ENCODE measurements around the gene TPPP. TPM values are rescaled to one million over a fixed set of nuclear protein-coding genes. Genes with fewer than 3 reads are reported as not detected.
"Not testable (repeated sequence)": the region's sequence is repeated elsewhere in the genome, so short reads cannot be mapped to it uniquely, and the experiment has no call there.

The TPPP gene
- total and polyA plus RNA-seq, 2 experiments from 2014 or later: not detected

DNA sequence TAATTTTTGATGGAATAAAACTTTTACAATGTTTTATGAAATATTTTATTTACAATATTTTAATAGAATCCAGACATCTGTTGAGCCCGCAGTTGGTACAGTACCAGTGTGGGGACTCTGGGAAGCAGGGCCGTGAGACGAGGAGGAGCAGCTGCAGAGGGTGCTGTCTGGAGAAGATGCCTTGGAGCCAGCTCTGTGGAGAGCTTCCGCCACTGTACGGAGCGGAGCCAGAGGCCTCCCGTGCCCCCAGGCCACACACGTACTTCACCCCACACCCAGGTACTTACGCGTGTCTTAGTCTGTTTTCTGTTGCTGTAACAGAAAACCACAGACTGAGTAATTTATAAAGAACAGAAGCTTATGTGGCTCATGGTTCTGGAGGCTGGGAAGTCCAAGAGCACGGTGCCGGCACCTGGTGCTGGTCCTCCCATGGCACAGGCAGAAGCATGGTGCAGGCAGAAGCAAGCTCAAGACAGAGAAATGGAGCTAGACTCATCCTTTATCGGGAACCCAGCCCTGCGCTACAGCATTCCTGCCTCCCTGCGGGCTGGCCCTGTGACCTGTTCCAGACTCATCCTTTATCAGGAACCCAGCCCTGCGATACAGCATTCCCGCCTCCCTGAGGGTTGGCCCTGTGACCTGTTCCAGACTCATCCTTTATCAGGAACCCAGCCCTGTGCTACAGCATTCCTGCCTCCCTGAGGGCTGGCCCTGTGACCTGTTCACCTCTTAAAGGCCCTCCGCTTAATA is 57.7 kb downstream of the TPPP start:
- H3K9me3 ChIP-seq (ENCODE audit: low read depth): no peaks in the 10 kb centered on the region
- H2AFZ ChIP-seq: no peak overlapping the region
- H3K4me3 ChIP-seq: no peak overlapping the region
- no peaks in the 10 kb centered on the region for H3F3A ChIP-seq (ENCODE audit: insufficient read depth)
- no peak overlapping the region for H3K9ac ChIP-seq
- WGBS, 2 experiments (ENCODE audit: low coverage in 1 of 2, low lambda C conversion rate in 2 of 2, missing lambda C conversion rate in 2 of 2): 97 to 99% methylated on average over 18 of the region's 18 CpGs
- H3K27me3 ChIP-seq (replicated peaks; ENCODE audit: insufficient read depth): no peaks in the 10 kb centered on the region
- no peaks in the 10 kb centered on the region for H3K4me1 ChIP-seq (ENCODE audit: insufficient read depth)
- H3K4me2 ChIP-seq (ENCODE audit: unreplicated experiment): no peak overlapping the region
- in situ Hi-C loops (cut with MboI): no loop called here
- no peaks in the 10 kb centered on the region for H4K20me1 ChIP-seq (ENCODE audit: insufficient read depth)
- H3K27ac ChIP-seq: no peak overlapping the region
- H3K79me2 ChIP-seq (ENCODE audit: insufficient read depth): no peaks in the 10 kb centered on the region
- no peak for DNase-seq
- TF ChIP-seq EZH2 (IDR thresholded peaks at IDR 0.05; ENCODE audit: insufficient read depth, poor library complexity, severe bottlenecking) (no peak), EZH2phosphoT487 (IDR thresholded peaks at IDR 0.05; ENCODE audit: insufficient read depth, low read depth) (no peak)
- no peaks in the 10 kb centered on the region for H3K36me3 ChIP-seq (ENCODE audit: low read depth)
- no peaks in the 10 kb centered on the region for H3K9me2 ChIP-seq (ENCODE audit: insufficient read depth)

DNA sequence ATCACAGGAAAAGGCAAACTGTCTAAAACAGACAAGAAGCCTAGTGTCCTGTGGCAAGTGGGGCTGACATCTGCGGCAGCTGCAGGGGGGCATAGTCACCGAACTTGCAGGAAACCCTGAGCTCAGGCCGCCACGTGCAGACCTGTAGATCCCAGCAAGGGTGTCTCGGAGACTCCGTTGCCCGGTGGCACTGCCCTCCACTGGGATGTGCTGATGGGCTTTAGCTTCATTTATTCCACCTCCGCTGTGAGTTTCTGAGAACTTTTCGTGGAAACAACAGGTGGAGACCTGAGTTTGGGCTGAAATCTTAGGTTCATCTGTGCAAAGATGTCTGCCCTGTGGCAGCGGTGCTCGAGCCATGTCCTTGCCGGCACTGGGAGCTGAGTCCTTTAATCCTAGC is 59.0 kb downstream of the TPPP start:
- no peak overlapping the region for H3K9ac ChIP-seq
- H3K36me3 ChIP-seq (ENCODE audit: low read depth): no peaks in the 10 kb centered on the region
- in situ Hi-C loops (cut with MboI): no loop called here
- no peak overlapping the region for H3K27ac ChIP-seq
- no peak for TF ChIP-seq EZH2 (IDR thresholded peaks at IDR 0.05; ENCODE audit: insufficient read depth, poor library complexity, severe bottlenecking)
- TF ChIP-seq EZH2phosphoT487 (IDR thresholded peaks at IDR 0.05; ENCODE audit: insufficient read depth, low read depth): no peak
- no peak overlapping the region for H3K4me2 ChIP-seq (ENCODE audit: unreplicated experiment)
- H3K9me2 ChIP-seq (ENCODE audit: insufficient read depth): no peaks in the 10 kb centered on the region
- no peaks in the 10 kb centered on the region for H4K20me1 ChIP-seq (ENCODE audit: insufficient read depth)
- no peaks in the 10 kb centered on the region for H3K4me1 ChIP-seq (ENCODE audit: insufficient read depth)
- WGBS, 2 experiments (ENCODE audit: low coverage in 1 of 2, low lambda C conversion rate in 2 of 2, missing lambda C conversion rate in 2 of 2): 97 to 98% methylated on average over 12 of the region's 12 CpGs
- no peaks in the 10 kb centered on the region for H3K27me3 ChIP-seq (replicated peaks; ENCODE audit: insufficient read depth)
- H3K9me3 ChIP-seq (ENCODE audit: low read depth): no peaks in the 10 kb centered on the region
- no peak for DNase-seq
- H3K79me2 ChIP-seq (ENCODE audit: insufficient read depth): no peaks in the 10 kb centered on the region
- no peaks in the 10 kb centered on the region for H3F3A ChIP-seq (ENCODE audit: insufficient read depth)
- no peak overlapping the region for H2AFZ ChIP-seq
- no peak overlapping the region for H3K4me3 ChIP-seq

DNA sequence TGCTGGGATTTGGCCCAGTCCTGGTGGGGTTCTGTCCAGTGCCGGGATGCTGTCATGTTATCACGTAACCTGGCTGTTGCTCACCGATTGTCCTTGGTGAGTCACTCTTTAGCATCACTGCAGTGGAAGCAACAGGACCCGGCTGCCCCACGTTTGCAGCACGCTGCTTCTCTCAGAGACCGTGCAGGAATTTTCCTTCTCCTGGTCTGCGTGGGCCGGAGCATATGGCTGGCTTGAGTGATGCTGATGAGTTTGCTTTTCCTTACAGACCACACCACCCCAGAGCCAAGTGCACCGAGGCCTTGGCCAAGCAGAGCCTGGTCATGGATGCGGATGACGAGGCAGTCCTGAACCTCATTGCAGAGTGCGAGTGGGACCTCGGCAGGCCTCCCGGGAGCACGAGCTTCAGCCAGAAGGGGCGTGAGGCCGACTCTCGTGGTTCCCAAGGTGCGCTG is 59.6 kb downstream of the TPPP start:
- H2AFZ ChIP-seq: no peak overlapping the region
- no peaks in the 10 kb centered on the region for H3K4me1 ChIP-seq (ENCODE audit: insufficient read depth)
- no peaks in the 10 kb centered on the region for H3K27me3 ChIP-seq (replicated peaks; ENCODE audit: insufficient read depth)
- no peak overlapping the region for H3K4me2 ChIP-seq (ENCODE audit: unreplicated experiment)
- H3K9ac ChIP-seq: no peak overlapping the region
- H3K79me2 ChIP-seq (ENCODE audit: insufficient read depth): no peaks in the 10 kb centered on the region
- in situ Hi-C loops (cut with MboI): no loop called here
- TF ChIP-seq EZH2 (IDR thresholded peaks at IDR 0.05; ENCODE audit: insufficient read depth, poor library complexity, severe bottlenecking) (no peak), EZH2phosphoT487 (IDR thresholded peaks at IDR 0.05; ENCODE audit: insufficient read depth, low read depth) (no peak)
- WGBS, 2 experiments (ENCODE audit: low coverage in 1 of 2, low lambda C conversion rate in 2 of 2, missing lambda C conversion rate in 2 of 2): 80 to 83% methylated on average over 20 of the region's 20 CpGs
- H3K36me3 ChIP-seq (ENCODE audit: low read depth): no peaks in the 10 kb centered on the region
- H3K27ac ChIP-seq: no peak overlapping the region
- DNase-seq: peak; percentile 17
- H3K9me3 ChIP-seq (ENCODE audit: low read depth): no peaks in the 10 kb centered on the region
- H4K20me1 ChIP-seq (ENCODE audit: insufficient read depth): no peaks in the 10 kb centered on the region
- no peak overlapping the region for H3K4me3 ChIP-seq
- no peaks in the 10 kb centered on the region for H3K9me2 ChIP-seq (ENCODE audit: insufficient read depth)
- H3F3A ChIP-seq (ENCODE audit: insufficient read depth): no peaks in the 10 kb centered on the region

DNA sequence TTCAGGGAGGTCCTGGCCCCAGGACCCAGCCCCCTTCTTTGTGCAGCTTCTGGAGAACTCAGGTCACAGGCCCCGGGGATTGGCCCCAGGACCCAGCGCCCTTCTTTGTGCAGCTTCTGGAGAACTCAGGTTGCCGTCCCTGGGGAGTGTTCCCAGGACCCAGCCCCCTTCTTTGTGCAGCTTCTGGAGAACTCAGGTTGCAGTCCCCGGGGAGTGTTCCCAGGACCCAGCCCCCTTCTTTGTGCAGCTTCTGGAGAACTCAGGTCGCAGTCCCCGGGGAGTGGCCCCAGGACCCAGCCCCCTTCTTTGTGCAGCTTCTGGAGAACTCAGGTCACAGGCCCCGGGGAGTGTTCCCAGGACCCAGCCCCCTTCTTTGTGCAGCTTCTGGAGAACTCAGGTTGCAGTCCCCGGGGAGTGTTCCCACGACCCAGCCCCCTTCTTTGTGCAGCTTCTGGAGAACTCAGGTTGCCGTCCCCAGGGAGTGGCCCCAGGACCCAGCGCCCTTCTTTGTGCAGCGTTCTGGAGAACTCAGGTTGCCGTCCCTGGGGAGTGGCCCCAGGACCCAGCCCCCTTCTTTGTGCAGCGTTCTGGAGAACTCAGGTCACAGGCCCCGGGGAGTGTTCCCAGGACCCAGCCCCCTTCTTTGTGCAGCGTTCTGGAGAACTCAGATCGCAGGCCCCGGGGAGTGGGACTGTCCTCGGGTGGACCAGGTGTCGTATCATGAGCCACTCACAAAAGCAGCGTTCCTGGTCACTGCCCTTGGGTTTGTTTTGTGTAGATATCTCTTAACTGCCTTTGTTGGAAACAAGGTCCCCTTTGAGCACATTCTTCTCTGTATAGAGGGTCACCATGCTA is 64.6 kb downstream of the TPPP start:
- H3F3A ChIP-seq (ENCODE audit: insufficient read depth); H3K9me3 ChIP-seq (ENCODE audit: low read depth); H3K36me3 ChIP-seq (ENCODE audit: low read depth); H3K27me3 ChIP-seq (replicated peaks; ENCODE audit: insufficient read depth); in situ Hi-C loops (cut with MboI); DNase-seq; H3K9ac ChIP-seq; H4K20me1 ChIP-seq (ENCODE audit: insufficient read depth); H3K4me2 ChIP-seq (ENCODE audit: unreplicated experiment); H3K27ac ChIP-seq; H3K4me1 ChIP-seq (ENCODE audit: insufficient read depth); H3K79me2 ChIP-seq (ENCODE audit: insufficient read depth); H2AFZ ChIP-seq; H3K9me2 ChIP-seq (ENCODE audit: insufficient read depth); H3K4me3 ChIP-seq: not testable (repeated sequence)
- WGBS, 2 experiments (ENCODE audit: low coverage in 1 of 2, low lambda C conversion rate in 2 of 2, missing lambda C conversion rate in 2 of 2): 92 to 95% methylated on average over 13 to 19 of the region's 21 CpGs

All from GM23248 (cell line).